EH (cell line): Measurements from ENCODE around the gene SERPINA3.

ENCODE experiments used
- DNase-seq: peaks from one replicate; pipeline ENCODE4 v3.0.0-alpha.2; 2015; ENCODE audit warnings: low read depth

The SERPINA3 gene

DNA sequence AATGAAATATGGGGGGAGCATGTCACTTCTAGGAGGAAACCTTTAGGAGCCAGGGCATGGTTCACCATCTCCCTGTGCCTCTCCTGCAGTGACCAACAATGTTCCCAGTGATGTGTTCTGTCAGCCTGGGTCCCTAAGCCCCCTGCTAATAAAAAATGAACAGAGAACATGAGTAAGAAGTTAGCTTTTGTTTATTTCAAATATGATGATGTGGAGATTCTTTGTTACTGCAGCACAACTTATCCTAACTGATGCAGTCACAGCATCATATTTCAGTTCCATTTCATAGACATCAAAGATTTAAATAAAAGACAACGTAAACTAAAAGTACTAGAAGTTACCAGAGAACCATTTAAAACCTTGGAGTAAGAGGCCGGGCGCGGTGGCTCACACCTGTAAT is 43.9 kb downstream of the SERPINA3 start:
- no peak for DNase-seq

DNA sequence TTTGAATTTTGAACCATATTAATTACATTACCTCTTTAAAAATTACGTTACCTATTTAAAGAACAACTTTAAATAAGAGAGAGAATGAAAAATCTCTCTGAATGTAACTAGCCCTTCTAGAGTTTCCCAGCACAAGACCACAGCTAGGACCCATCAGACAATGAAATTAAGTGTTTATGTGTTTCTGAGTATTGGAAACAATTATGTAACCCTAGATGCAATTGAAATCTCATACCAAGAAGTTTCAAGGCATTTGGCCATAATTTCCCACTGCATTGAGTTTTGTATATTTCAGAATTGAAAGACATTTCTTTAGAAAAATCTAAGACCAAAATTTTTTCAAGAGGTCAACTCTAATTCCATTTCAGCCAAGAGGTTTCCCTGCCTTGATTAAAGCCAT is 47.1 kb downstream of the SERPINA3 start:
- DNase-seq, result no peak

DNA sequence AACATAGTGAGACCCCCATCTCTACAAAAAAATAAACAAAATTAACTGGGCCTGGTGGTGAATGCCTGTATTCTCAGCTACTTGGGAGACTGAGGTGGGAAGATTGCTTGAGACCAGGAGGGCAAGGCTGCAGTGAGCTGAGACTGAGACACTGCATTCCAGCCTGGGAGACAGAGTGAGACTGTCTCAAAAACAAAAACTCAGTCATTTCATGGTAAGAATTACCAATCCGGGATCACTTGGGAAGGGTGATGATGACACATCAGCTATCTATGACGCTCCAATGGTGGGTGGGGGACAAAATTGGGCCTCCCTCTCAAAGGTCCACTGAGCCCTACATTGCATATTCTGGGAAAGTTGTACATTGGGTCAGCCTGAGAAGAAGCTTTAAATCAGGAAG is 47.7 kb downstream of the SERPINA3 start:
- DNase-seq, result peak; percentile 43

GRCh38 chr14:94660306-94660946 is 48.2 kb downstream of the SERPINA3 start:
- DNase-seq, result no peak

DNA sequence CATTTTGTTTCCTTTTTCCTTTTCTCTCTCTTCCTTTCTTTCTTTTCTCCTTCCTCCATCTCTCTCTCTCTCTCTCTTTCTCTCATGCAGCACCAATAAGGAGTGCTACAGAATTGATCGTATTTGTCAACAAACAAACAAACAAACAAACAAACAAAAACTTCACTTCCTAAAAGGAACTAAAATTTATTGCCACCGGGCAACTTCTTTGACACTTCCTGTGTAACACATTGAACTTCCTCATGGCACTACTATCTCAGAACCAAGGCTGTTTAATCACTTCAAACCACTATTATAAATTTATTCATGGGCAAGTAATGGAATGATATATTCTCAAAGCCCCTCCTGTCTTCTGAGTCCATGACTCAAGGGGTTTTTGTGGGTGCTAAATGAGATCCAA is 51.3 kb downstream of the SERPINA3 start:
- DNase-seq, result no peak

GRCh38 chr14:94663965-94664704 is 51.9 kb downstream of the SERPINA3 start:
- DNase-seq, result no peak

- peak; percentile 95 for DNase-seq
Observed at GRCh38 chr14:94665121-94665520, 52.9 kb downstream of the SERPINA3 start.

DNA sequence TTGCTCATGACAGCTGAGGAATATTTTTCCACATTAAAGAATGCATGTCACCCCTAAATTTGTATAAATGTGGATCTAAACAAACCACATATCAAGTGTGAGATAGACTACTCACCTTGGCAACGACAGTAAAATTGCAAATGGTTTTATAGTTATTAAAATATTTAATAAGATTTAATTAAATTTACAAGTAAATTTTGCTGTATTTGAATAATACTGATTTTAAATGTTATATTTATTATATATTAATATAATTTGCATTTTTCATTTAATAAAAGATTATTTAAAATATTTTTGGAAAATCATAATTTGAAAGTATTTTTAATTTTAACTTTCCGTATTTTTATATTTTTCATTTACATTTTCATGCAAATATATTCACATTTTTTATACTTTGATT is 53.4 kb downstream of the SERPINA3 start:
- DNase-seq, result no peak

DNA sequence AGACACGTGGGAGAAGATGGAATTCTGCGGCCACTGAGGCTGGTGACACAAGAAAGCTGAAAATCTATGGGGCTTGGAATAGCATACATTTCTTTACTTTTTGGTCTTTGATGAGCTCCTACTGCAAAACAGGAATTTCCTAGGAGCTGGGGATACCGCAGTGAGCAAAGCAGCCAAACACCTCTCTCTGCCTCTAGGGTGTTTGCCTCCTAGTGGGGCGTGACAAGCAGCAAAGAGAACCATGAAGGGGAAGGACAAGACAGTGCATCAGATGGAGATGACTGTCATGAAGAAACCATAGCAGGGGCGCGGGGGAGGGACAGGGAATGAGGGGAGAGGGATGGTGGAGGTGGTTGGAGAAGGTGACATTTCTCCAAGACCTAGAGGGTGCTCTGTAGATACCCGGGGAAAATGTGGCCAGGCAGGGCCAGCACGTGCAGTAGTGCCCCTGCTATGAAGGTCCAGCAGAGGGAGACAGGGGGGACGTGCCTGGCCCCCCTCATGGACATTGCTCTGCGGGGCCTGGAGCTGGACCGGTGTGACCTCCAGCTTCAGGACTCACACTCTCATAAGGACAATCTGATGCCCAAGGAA is 58.6 kb downstream of the SERPINA3 start:
- no peak for DNase-seq

DNA sequence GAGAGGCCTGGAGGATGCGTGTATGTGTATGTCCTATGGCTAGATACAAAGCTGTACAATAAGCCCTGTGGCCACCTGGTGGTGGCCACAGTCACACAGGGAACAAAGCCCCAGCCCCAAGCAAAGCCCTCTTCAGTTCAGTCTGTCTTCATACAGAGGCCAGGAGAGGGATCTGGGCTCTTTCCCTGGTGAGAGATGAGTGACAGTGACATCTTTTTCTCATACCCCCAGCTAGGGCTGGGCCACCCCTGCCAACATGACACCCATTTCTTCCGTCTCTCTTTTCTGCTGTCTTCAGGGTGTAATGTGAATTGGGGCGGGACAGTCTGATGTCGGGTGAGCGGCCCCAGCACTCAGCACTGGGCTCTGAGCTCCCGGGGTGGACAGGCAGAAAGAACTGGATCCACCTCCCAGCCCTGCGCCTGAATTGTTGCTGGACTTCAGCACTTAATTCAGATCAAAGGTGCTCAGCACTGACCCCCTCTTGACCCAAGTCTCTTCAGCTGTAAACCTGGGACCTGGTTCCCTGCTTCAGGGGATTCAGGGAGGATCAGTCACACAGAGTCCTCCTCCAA is 59.8 kb downstream of the SERPINA3 start:
- DNase-seq, result no peak

DNA sequence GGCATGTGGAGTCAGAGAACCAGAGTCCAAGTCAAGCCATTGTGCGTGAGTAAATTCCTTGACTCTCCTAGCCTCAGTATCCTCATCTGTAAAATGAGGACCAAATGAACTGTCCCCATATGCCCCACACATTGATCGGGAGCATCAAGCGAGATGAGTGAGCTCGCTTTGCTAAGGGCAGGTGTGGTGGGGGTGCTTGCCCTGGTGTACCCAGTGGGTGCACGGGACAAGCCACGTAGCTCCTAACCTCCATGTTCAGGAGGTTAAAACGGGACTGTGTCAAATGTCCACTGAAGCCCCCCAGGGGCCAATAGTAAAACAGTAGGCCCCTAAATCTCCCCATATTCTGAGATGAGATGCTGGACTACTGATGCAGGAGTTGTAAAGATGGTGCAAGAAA is 60.9 kb downstream of the SERPINA3 start:
- DNase-seq, result no peak
